ENCODE measurements around the gene HTR2A. TPM values are rescaled to one million over a fixed set of nuclear protein-coding genes. Genes with fewer than 3 reads are reported as not detected.

HTR2A gene
- total RNA-seq, 4 donors from 2014 or later = under 0.01 to 0.86 (median 0.24) TPM

DNA sequence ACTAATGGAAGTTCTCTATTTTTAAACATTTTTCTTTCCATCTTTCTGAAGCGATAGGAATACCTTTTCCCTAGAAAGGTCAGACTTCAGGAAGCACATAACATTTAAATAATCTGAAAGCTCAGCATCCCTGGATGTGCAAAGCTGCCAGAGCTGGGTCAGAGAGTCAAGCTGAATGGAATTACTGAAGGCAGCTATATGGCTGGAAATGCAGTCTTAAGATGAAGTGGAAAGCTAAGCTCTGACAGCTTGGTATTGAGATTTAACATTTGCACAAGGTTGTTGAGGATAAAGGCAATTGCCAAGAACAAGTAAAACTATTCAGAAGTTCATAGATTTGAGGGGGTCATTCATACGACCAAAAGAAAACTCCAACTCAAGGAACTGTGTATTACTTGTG lies 28.8 kb downstream of the HTR2A start:
- no peaks in the 10 kb centered on the region for H3K4me1 ChIP-seq
- no peak for DNase-seq (ENCODE audit: extremely low spot score)
- H3K27me3 ChIP-seq = no peaks in the 10 kb centered on the region
- H3K9me3 ChIP-seq = no peaks in the 10 kb centered on the region
- TF ChIP-seq POLR2A (IDR thresholded peaks at IDR 0.05; ENCODE audit: low read depth) (no peak), EP300 (IDR thresholded peaks at IDR 0.05) (no peak), POLR2AphosphoS5 (IDR thresholded peaks at IDR 0.05) (no peak)
- TF ChIP-seq, protein P1, sequence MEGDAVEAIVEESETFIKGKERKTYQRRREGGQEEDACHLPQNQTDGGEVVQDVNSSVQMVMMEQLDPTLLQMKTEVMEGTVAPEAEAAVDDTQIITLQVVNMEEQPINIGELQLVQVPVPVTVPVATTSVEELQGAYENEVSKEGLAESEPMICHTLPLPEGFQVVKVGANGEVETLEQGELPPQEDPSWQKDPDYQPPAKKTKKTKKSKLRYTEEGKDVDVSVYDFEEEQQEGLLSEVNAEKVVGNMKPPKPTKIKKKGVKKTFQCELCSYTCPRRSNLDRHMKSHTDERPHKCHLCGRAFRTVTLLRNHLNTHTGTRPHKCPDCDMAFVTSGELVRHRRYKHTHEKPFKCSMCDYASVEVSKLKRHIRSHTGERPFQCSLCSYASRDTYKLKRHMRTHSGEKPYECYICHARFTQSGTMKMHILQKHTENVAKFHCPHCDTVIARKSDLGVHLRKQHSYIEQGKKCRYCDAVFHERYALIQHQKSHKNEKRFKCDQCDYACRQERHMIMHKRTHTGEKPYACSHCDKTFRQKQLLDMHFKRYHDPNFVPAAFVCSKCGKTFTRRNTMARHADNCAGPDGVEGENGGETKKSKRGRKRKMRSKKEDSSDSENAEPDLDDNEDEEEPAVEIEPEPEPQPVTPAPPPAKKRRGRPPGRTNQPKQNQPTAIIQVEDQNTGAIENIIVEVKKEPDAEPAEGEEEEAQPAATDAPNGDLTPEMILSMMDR (IDR thresholded peaks at IDR 0.05) = no peak
- no peak overlapping the region for H3K27ac ChIP-seq (replicated peaks in 1 of 4)
- H3K36me3 ChIP-seq = no peaks in the 10 kb centered on the region
- intact Hi-C loops (cut with DNase I) = no loop called here
- WGBS = 67% methylated on average over 2 of the region's 2 CpGs
- no peak overlapping the region for H3K4me3 ChIP-seq

DNA sequence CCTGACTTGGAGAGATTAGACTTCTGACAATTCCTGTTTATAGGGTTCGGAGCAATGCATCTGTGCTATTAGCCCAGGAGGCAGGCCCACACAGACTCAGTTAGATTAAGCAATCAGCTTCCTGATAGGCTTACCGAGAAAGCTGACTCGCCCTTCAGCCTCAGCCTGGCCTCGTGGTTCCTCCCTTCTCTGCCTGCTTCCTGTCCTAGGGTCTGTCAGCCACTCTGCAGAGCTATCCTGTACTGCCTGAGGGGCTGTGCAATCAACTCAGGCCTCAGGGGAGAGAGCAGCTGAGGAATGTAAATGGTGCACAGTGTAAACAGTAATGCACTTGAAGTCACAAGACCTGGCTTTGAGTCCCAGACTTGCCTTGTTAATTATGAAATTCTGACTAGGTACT lies 30.7 kb downstream of the HTR2A start:
- Histone ChIP-seq H3K27ac (replicated peaks in 1 of 4) (no peak overlapping the region), H3K36me3 (no peaks in the 10 kb centered on the region), H3K4me1 (no peaks in the 10 kb centered on the region), H3K27me3 (no peaks in the 10 kb centered on the region), H3K4me3 (no peak overlapping the region), H3K9me3 (no peaks in the 10 kb centered on the region)
- WGBS = 38% methylated on average over 4 of the region's 4 CpGs
- no peak for DNase-seq (ENCODE audit: extremely low spot score)
- TF ChIP-seq, protein P1 (IDR thresholded peaks at IDR 0.05) = no peak
- no peak for TF ChIP-seq POLR2A (IDR thresholded peaks at IDR 0.05; ENCODE audit: low read depth)
- TF ChIP-seq EP300 (IDR thresholded peaks at IDR 0.05) = no peak
- no peak for TF ChIP-seq POLR2AphosphoS5 (IDR thresholded peaks at IDR 0.05)
- intact Hi-C loops (cut with DNase I) = no loop called here

DNA sequence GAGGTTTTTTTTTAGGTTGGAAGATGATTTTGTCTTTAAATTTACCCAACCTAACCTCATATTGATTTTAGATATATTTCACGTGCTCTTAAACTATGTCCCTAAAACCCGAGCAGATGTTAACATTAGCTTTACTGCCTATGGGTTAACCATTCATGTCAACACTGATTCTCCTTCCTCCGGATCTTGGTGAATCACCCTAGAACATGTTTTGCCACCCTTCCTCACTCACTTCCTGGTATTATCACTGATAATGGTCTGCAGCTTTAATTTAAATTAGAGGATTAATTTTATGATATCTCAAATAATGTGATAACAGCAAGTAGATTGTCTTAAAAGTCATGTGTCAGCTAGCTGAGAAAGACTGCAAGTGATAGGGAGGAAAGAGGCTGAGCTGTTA lies 31.9 kb downstream of the HTR2A start:
- Histone ChIP-seq H3K9me3 (no peaks in the 10 kb centered on the region), H3K4me1 (no peaks in the 10 kb centered on the region), H3K36me3 (no peaks in the 10 kb centered on the region), H3K27me3 (no peaks in the 10 kb centered on the region), H3K4me3 (no peak overlapping the region), H3K27ac (replicated peaks in 1 of 4) (no peak overlapping the region)
- TF ChIP-seq POLR2A (IDR thresholded peaks at IDR 0.05; ENCODE audit: low read depth) (no peak), POLR2AphosphoS5 (IDR thresholded peaks at IDR 0.05) (no peak), EP300 (IDR thresholded peaks at IDR 0.05) (no peak)
- intact Hi-C loops (cut with DNase I) = no loop called here
- DNase-seq (ENCODE audit: extremely low spot score) = no peak
- 74% methylated on average over 3 of the region's 3 CpGs for WGBS

DNA sequence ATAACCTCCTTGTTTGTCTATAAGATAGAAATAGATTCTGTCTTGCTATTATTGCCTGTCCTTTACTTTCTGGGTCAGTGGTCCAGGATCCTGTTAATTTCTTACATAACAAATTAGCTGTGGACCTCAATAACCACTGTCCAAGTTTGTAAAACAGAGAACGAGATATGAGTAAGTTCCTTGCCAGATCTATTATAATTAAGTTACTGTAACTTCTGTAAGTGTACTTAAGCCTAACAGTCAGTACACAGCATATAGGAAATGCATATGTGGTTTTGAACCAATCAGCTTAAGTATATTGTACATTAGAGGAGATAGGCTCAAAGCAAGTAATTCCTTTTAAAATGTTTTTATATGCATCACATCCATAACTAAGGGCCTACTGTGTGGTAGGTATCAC lies 34.9 kb downstream of the HTR2A start:
- Histone ChIP-seq H3K27ac (replicated peaks in 1 of 4) (no peak overlapping the region), H3K9me3 (no peaks in the 10 kb centered on the region), H3K27me3 (no peaks in the 10 kb centered on the region), H3K36me3 (no peaks in the 10 kb centered on the region), H3K4me1 (no peaks in the 10 kb centered on the region), H3K4me3 (no peak overlapping the region)
- WGBS = 68% methylated on average over 1 of the region's 1 CpG
- intact Hi-C loops (cut with DNase I) = no loop called here
- no peak for DNase-seq (ENCODE audit: extremely low spot score)
- TF ChIP-seq POLR2A (IDR thresholded peaks at IDR 0.05; ENCODE audit: low read depth) (no peak), POLR2AphosphoS5 (IDR thresholded peaks at IDR 0.05) (no peak), EP300 (IDR thresholded peaks at IDR 0.05) (no peak)
- TF ChIP-seq, protein P1 (IDR thresholded peaks at IDR 0.05) = no peak

DNA sequence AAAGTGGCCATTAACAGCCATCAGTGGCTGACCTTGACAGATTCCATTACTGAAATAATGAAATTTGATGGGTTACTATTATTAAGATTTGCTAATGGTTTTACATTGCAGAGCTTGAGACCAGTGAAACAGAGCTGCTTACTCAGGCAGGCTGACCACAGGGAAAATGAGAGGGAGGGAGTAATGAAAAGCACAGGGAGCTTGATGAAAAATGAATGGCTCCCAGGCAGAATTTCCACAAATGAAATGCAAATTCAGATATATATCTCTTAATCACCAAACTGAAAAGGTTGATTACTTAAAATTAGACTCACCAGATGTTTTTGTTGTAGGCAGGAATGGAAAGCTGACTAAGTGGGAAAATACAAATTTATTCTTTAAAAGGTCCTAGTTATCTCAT lies 36.1 kb downstream of the HTR2A start:
- no peaks in the 10 kb centered on the region for H3K4me1 ChIP-seq
- no peak overlapping the region for H3K4me3 ChIP-seq
- no peak for DNase-seq (ENCODE audit: extremely low spot score)
- H3K36me3 ChIP-seq = no peaks in the 10 kb centered on the region
- no peaks in the 10 kb centered on the region for H3K9me3 ChIP-seq
- H3K27ac ChIP-seq (replicated peaks in 1 of 4) = no peak overlapping the region
- intact Hi-C loops (cut with DNase I) = no loop called here
- TF ChIP-seq, protein P1 (IDR thresholded peaks at IDR 0.05) = no peak
- TF ChIP-seq POLR2A (IDR thresholded peaks at IDR 0.05; ENCODE audit: low read depth) (no peak), EP300 (IDR thresholded peaks at IDR 0.05) (no peak), POLR2AphosphoS5 (IDR thresholded peaks at IDR 0.05) (no peak)
- H3K27me3 ChIP-seq = no peaks in the 10 kb centered on the region
